GM03348 (cell line): ENCODE results near the gene SOX9.
"Not testable (repeated sequence)": the region's sequence is repeated elsewhere in the genome, so short reads cannot be mapped to it uniquely, and the experiment has no call there.

ENCODE experiments used
- DNase-seq: peaks from one replicate; pipeline ENCODE4 v3.0.0; 2012; ENCODE audit warnings: low spot score

SOX9 gene

DNA sequence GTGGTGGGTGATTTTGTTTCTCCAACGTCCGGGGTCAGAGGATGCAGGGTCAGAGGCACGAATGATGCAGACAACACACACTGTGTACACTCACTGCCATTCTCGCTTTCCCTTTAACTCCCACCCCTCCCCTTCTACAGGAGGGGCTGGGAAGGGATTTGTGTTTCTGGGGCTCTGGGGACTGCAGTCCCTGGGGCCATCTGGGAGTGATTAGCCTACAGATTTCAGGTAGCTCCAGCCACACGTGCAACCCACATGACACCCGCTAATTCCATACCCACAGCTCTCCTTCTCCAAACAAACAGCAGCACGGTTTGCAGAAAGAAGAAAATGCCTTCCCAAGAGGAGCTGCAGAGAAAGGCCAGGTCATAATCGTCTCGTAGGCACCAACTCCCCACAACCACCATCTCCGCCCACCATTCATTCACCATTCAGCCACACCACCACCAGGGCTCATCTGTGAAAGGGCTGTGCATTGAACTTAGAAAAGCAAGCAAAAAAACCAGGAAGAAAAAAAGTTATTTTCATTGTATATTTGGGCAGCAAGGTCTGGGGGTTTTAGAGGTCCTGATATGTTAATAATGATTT is 9.4 kb upstream of the SOX9 start:
- no peak for DNase-seq

DNA sequence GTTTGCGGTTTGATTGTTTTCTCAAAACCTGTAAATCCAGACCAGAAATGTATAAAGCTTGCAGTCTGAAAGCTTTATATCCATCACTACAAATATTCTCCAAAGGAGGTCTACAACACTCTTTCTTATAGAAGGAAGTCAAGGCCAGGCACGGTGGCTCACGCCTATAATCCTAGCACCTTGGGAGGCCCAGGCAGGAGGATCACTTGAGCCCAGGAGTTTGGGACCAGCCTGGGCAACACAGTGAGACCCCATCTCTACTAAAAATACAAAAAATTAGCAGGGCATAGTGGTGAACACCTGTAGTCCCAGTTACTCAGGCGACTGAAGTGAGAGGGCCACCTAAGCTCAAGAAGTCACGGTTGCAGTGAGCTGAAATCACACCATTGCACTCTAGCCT is 8.9 kb upstream of the SOX9 start:
- DNase-seq: not testable (repeated sequence)

DNA sequence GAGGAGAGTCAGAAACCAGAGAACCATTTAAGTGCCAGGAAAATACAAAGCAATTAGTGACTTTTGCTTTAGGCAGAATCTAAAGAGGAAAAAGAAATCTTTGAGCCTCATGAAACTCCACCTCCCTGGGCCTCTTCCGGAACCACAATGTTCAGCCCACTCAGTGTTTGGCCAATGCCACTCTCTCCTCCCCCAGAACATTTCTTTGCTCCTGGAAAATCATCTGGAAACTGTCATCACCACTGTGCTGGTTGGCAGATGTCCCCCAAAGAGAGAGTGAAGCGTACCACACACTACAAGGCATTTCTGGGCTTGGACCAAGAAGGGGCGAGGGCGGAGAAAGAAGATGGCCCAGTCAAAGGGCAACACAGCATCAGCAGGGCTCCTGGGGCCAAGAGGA is 7.1 kb upstream of the SOX9 start:
- no peak for DNase-seq

DNA sequence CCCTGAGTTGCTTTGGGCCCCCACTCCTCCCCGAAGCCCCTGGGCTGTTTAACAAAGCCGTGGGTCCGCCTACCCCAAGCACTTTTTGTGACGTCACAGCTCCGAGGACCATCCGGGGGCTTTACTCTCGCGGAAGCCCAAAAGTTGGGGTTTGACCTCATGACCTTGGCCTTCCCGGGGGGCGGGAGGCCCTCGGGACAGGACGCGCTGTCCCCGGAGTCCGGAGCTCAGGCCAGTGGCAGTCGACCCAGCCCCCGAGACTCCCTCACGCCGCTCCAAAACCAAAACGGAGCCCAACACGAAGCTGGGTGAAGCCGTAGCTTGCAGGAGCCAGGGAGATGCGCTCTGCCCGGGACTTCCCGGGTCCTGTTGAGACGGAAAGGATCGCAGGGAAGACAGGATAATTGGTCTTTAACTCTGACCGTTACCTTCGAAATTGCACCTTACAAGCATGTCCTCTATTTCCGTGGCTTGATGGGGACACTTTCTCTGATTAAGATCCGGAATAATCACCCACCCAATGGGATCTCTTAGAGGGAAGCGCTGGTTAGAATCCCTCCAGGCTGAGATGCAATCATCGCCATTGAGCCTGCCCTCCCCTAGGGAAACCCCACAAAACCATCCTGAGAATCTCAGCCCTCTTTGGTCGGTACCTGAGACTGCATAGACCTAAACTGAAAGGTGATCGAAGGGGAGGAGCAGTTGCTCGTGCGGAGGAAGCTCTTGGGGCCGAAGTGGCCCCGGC is 4.9 kb upstream of the SOX9 start:
- no peak for DNase-seq

DNA sequence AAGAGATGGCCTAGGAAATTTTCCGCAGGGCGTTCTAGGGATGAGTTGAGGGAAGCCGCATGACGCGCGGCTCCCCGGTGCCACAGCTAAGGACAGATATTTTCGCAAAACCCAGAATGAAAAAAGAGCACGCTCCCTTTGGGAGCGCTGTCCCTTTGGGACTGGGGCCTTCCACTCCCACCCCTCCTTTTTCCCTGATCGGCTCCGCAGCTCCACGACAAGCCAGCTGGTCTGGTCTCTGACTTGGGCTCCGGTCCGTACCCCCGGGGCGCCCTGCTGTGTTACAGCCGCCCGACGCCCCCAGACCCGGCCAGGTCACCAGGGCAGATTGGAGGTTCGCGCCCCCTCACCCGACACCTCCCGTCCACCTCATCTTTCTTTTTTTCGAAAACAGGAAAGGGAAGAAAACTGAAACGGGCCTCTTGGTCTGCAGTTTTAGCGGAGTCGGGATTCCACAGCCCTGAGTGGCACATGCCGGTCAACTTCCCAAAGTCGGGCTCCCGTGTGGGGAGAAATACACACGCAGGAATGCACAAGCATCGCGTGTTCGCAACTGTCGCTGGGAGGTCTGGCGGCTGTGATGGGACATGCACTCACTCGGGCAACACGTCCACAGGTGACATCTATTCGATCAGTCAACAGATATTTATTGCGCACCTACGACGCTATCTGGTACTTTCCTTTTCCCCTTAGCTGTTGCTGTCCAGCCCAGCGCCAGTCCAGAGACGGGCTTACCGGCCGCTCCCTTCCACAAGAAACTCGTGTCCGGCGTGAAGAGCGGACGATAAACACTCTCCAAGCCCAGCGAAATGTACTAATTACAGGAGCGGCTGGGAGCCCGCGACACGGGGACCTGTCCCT is 3.9 kb upstream of the SOX9 start:
- DNase-seq: no peak

DNA sequence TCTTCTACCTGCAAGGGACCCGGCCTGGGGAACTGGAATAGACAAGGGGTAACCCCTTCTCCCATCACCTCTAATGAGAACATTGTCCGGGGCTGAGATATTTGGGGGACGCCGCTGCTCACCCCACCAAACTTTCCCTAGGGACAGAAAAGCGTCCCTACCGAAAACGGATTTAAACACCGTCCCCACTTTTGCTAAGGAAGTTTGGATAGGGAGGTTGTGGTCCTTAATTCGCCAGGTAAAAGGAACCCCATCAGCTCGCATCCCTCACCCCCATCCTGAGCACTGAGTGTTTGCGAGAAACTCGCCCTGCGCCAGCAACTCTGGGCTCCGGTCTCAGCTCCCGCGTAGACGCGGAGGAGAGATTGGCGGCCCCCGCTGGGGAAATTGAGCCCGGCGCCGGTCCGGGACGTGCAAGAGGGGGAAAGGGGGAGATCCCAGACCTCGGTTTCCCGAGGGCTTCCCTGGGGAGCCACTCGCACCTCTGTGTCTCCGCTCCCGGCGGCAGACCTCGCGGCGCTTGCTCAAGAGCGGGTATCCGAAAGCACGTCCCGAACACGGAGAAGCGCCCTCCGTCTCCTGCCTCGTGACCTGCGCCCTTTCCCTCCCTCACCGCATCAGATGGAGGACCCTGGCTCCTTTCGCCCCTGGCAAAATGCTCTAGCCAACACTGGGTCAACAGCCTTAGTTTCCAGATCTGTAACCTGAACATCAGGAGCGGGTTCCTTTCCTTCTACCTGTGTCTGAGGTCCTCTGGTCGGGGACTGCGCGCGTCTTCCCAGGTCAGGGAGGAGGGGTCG is 3.1 kb upstream of the SOX9 start:
- peak; percentile 45 for DNase-seq

DNA sequence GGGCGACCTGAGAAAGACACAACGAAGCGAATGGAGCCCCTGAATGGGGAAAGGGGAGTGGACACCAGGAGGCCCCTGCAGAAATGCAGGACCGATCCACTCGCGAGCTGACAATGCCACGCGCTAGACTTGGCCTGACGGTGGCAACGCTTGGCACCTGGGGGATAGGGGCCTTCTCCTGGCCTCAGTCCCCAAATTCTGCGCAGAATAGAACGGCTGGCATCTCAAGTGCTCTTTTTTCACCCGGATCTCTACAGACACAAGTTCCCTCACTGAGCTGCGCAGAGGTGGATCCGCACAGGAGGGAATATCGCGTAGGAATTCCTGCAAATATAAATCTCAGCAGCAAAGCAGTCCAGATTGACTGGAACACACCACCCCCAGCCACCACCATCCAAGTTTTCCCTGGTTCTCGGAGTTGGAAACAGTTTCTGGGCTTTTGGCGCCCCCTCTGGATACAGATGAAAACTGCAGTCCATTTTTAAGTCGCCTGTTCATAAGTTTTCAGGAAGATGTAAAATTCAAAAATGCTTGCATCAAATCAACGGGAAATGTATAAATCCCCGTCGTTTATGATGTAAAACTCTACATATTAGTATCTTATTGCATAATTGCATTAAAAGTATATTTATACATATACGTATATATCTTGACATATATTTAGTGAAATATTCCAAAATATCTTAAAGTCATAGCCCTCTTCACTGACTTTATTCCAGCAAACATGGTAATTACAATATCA is 2.3 kb upstream of the SOX9 start:
- peak; percentile 78 for DNase-seq

DNA sequence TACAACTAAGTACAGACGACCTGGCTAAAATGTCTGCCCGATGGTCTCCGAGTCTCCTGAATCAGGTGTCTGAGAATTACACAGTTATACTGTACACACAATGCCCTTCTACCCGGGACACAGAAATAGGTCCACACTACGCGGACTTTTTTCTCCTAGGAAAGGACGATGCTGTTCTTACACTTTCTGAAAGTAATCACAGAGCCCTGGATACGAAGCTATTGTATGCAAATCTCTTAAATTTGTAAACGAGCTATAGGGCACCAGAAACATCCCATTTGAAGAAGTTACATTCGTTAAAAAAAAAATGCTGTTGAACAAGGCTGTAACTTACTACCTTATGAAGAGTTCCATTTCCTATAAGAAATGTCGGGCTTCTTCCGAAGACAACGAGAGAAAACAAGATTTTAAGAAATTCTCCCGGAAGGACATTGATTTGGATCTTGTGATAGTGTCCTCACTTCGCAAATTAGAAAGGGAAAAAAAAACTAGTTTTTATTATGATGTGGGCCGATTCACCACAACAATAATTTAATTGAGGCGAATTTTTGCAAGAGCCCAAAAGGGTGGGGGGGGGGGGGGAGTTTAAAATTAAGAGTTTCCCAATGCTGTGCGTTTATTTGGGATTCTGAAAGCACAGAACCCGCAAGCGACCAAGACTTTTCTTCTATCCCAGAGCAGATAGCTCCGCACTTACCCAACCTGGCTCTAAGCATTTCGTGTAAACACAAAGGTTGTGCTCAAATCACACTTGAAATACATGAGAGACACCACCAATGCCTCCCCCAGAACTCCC is 1.5 kb upstream of the SOX9 start:
- DNase-seq: no peak

DNA sequence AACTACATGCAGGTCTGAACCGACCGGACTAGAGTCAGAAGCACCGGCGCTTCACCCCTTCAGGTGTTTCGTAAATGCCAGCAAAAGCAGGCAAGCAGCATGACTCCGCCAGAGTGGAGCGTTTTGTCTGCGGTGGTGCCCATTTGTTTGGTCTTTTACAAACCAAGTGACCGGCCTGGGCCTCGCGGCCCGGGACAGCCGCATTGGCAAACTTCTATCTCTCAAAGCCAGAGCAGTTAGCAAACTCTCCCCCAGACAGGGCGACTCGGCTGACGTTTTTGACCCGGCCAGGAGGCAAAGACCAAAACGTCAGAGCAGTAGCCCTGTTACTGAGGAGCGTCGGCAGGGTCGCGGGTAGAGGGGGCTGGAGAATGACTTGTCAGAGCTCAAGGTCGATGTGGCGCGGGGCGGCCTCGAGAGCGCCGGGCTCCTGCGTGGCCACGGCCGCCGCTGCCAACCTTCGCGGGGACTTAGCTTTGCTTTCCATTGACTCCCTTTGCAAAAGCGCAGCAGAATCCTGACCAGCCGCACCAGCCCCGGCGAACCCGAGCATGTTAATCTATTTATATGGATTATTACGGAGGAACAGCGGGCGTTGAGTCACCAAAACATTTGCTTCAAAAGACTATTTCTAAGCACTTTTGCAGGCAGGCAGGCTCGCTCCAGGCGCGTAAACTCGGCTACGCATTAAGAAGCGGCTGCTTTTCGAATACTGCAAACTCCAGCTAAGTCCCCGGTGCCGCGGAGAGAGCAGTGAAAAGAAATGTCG is 763 bp upstream of the SOX9 start:
- peak; percentile 52 for DNase-seq

DNA sequence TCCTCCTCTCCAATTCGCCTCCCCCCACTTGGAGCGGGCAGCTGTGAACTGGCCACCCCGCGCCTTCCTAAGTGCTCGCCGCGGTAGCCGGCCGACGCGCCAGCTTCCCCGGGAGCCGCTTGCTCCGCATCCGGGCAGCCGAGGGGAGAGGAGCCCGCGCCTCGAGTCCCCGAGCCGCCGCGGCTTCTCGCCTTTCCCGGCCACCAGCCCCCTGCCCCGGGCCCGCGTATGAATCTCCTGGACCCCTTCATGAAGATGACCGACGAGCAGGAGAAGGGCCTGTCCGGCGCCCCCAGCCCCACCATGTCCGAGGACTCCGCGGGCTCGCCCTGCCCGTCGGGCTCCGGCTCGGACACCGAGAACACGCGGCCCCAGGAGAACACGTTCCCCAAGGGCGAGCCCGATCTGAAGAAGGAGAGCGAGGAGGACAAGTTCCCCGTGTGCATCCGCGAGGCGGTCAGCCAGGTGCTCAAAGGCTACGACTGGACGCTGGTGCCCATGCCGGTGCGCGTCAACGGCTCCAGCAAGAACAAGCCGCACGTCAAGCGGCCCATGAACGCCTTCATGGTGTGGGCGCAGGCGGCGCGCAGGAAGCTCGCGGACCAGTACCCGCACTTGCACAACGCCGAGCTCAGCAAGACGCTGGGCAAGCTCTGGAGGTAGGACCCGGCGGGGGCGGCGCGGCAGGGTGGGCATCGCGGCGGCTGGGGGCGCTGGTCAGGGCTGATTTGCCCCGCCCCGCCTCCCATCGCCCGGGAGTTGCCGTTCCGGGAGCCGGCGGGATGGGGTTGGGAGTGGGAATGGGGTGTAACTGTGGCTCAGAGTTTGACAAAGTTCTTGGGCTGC is 567 bp downstream of the SOX9 start:
- DNase-seq: peak; percentile 71

DNA sequence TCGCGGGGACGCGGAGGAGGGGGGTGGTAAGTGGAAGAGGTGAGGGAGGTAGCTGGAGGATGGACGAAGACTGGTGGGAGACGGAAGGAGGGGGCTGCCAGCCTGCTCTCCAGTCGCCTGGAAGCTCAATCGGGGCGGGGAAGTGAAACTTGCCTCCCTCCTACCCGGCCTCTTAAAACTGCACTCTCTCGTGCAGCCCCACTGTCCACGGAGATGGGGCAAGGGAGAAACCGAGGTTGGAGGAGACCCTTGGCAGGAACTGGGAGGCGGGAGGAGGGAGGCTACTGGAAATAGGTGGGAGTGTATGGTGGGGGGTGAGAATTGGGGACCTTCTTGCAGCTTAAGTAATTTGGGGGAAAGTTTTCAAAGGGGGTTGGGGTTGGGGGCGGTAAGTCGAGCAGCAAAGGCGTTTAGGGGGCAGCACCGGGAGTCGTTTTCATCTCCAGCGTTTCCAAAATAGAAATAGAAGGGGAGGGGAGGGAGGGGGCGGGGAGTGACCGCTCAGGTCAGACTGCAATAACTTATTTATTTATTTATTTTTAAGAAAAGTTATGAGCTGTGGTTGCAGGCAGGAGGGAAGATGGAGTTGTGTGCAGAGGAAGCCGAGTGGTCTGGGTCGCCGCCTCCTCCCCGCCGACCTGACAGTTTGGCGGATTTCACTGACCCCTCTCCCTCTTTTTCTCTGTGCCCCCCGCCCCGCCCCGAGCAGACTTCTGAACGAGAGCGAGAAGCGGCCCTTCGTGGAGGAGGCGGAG is 1.4 kb downstream of the SOX9 start:
- DNase-seq: peak; percentile 63

DNA sequence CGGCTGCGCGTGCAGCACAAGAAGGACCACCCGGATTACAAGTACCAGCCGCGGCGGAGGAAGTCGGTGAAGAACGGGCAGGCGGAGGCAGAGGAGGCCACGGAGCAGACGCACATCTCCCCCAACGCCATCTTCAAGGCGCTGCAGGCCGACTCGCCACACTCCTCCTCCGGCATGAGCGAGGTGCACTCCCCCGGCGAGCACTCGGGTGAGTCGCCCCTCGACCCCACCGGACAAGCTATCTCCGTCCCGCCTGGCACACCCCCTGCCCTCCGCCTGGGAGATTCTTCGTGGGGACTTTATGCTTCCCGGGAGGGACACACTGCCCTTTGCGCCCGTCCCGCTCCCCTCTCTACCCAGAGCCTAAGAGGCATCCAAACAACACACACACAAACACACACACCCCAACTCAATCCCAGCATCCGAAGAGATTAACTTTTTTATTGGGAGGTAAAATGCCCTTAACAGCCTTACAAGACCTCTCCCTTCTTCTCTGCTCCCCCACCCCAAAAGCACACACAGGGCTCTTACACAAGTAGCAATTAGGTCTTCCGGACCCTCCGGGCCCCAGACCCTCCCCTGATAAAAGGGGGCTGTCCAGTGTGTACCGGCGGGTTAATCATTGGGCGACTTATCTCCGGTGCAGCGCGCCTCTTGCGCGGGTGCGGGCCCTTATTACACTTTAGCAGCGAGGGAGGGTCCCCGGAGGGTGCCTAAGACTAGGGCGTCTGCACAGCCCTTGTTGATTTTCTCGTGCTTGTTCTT is 2.1 kb downstream of the SOX9 start:
- DNase-seq: peak; percentile 79

DNA sequence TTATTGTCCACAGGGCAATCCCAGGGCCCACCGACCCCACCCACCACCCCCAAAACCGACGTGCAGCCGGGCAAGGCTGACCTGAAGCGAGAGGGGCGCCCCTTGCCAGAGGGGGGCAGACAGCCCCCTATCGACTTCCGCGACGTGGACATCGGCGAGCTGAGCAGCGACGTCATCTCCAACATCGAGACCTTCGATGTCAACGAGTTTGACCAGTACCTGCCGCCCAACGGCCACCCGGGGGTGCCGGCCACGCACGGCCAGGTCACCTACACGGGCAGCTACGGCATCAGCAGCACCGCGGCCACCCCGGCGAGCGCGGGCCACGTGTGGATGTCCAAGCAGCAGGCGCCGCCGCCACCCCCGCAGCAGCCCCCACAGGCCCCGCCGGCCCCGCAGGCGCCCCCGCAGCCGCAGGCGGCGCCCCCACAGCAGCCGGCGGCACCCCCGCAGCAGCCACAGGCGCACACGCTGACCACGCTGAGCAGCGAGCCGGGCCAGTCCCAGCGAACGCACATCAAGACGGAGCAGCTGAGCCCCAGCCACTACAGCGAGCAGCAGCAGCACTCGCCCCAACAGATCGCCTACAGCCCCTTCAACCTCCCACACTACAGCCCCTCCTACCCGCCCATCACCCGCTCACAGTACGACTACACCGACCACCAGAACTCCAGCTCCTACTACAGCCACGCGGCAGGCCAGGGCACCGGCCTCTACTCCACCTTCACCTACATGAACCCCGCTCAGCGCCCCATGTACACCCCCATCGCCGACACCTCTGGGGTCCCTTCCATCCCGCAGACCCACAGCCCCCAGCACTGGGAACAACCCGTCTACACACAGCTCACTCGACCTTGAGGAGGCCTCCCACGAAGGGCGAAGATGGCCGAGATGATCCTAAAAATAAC is 3.0 kb downstream of the SOX9 start:
- DNase-seq: no peak

DNA sequence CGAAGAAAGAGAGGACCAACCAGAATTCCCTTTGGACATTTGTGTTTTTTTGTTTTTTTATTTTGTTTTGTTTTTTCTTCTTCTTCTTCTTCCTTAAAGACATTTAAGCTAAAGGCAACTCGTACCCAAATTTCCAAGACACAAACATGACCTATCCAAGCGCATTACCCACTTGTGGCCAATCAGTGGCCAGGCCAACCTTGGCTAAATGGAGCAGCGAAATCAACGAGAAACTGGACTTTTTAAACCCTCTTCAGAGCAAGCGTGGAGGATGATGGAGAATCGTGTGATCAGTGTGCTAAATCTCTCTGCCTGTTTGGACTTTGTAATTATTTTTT is 3.6 kb downstream of the SOX9 start:
- DNase-seq: no peak

DNA sequence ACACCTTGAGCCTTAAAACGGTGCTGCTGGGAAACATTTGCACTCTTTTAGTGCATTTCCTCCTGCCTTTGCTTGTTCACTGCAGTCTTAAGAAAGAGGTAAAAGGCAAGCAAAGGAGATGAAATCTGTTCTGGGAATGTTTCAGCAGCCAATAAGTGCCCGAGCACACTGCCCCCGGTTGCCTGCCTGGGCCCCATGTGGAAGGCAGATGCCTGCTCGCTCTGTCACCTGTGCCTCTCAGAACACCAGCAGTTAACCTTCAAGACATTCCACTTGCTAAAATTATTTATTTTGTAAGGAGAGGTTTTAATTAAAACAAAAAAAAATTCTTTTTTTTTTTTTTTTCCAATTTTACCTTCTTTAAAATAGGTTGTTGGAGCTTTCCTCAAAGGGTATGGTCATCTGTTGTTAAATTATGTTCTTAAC is 4.4 kb downstream of the SOX9 start:
- no peak for DNase-seq

DNA sequence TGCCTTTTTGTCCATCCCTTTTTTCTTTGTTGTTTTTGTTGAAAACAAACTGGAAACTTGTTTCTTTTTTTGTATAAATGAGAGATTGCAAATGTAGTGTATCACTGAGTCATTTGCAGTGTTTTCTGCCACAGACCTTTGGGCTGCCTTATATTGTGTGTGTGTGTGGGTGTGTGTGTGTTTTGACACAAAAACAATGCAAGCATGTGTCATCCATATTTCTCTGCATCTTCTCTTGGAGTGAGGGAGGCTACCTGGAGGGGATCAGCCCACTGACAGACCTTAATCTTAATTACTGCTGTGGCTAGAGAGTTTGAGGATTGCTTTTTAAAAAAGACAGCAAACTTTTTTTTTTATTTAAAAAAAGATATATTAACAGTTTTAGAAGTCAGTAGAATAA is 4.9 kb downstream of the SOX9 start:
- no peak for DNase-seq
